Panc1 (cell line): ENCODE measurements around the gene MTHFD1L. TPM values are rescaled to one million over a fixed set of nuclear protein-coding genes. Genes with fewer than 3 reads are reported as not detected.
A peak's percentile ranks its signal among the peaks of the same experiment; 100 is the strongest.

ENCODE experiments used
- ATAC-seq: fragments of 200-7000 bp; cut with Tn5 transposase; 2 replicates; pipeline ENCODE4 v1.9.1; 2020; ENCODE audit warnings: mild to moderate bottlenecking, moderate library complexity
- BruUV-seq: library from RNA; stranded (reverse); fragments of 400-500 nt; replicated peaks from 2 replicates; lab custom pipeline; 2021; lab: Mats Ljungman, UMichigan
- CTCF ChIA-PET: fragments of 300-600 bp; sonication (Branson Sonifier 250); formaldehyde crosslinking; loops from one replicate; lab custom pipeline; 2022; ENCODE audit warnings: antibody characterized with exemption; lab: Charles Lee
- POLR2A ChIA-PET: fragments of 300-600 bp; sonication (Branson Sonifier 250); formaldehyde crosslinking; loops from one replicate; lab custom pipeline; 2022; ENCODE audit warnings: antibody characterized with exemption; lab: Charles Lee
- DNase-seq: peaks from one replicate; pipeline ENCODE4 v3.0.0-alpha.2; 2010; ENCODE audit warnings: low read depth, low spot score
- H3K27ac ChIP-seq: 2 replicates; pipeline ENCODE4 v1.5.1; 2011; ENCODE audit warnings: mild to moderate bottlenecking, low read length, inconsistent platforms
- H3K27me3 ChIP-seq: fragments of 200-500 bp; sonication (Bioruptor generic); 2 replicates; pipeline ENCODE4 v1.6.0; 2014; ENCODE audit warnings: low read length, inconsistent platforms; ENCODE audit not compliant: control insufficient read depth, insufficient read depth
- H3K36me3 ChIP-seq: fragments of 200-500 bp; sonication (Bioruptor generic); 2 replicates; pipeline ENCODE4 v1.5.1; 2014; ENCODE audit warnings: inconsistent platforms, mild to moderate bottlenecking, low read length, moderate library complexity; ENCODE audit not compliant: control insufficient read depth, insufficient read depth
- H3K4me1 ChIP-seq: 2 replicates; pipeline ENCODE4 v1.5.1; 2011; ENCODE audit warnings: inconsistent platforms, mild to moderate bottlenecking, low read length, moderate library complexity; ENCODE audit not compliant: control insufficient read depth, insufficient read depth
- H3K4me3 ChIP-seq, 2 experiments: 2 replicates each; pipeline ENCODE4 v1.5.1; 2011 to 2012; ENCODE audit warnings: low read depth in 2 of 2, low read length in 2 of 2, mild to moderate bottlenecking in 2 of 2, inconsistent platforms in 1 of 2, moderate library complexity in 1 of 2
- H3K9me3 ChIP-seq: fragments of 200-500 bp; sonication (Bioruptor generic); 2 replicates; pipeline ENCODE4 v1.5.1; 2014; ENCODE audit warnings: low read depth, mild to moderate bottlenecking, inconsistent platforms, low read length, moderate library complexity; ENCODE audit not compliant: control insufficient read depth, insufficient read depth
- CTCF ChIP-seq: fragments of 450-650 bp; IDR thresholded peaks from 2 replicates; pipeline ENCODE4 v1.5.1; 2017; ENCODE audit warnings: mild to moderate bottlenecking
- POLR2AphosphoS5 ChIP-seq: IDR thresholded peaks from 2 replicates; pipeline ENCODE4 v1.6.1; 2012; ENCODE audit warnings: mild to moderate bottlenecking, low read depth, low read length, moderate library complexity
- REST ChIP-seq, 2 experiments: IDR thresholded peaks; 2 replicates each; pipeline ENCODE4 v1.6.1; 2011 to 2012; ENCODE audit warnings: low read depth in 2 of 2, control low read depth in 1 of 2, low read length in 1 of 2, mild to moderate bottlenecking in 1 of 2, moderate library complexity in 1 of 2; ENCODE audit not compliant: insufficient read depth in 1 of 2
- SIN3A ChIP-seq: IDR thresholded peaks from 2 replicates; pipeline ENCODE4 v1.6.1; 2012; ENCODE audit warnings: low read depth, mild to moderate bottlenecking, low read length, moderate library complexity, borderline replicate concordance; ENCODE audit not compliant: insufficient read depth
- TCF7L2 ChIP-seq: IDR thresholded peaks from 2 replicates; pipeline ENCODE4 v1.6.1; 2011; ENCODE audit warnings: mild to moderate bottlenecking, low read depth, low read length, inconsistent platforms
- in situ Hi-C: cut with HindIII; loops from 2 replicates; pipeline ENCODE4 v1.10.0; 2016; ENCODE audit warnings: low sequenced_read_pairs, low pct_unique_long_range_greater_than_20kb
- intact Hi-C: fragments of 100-400 bp; cut with micrococcal nuclease; formaldehyde crosslinking; loops from one replicate; pipeline ENCODE4 v1.10.0; 2022; ENCODE audit not compliant: unreplicated experiment
- total RNA-seq: library from RNA; stranded (reverse); gene quantifications from one replicate; pipeline ENCODE4 v1.2.1, GENCODE V29; 2021; ENCODE audit not compliant: unreplicated experiment

Gene MTHFD1L
- total RNA-seq, 1 experiment from 2014 or later = 76.2 TPM

DNA sequence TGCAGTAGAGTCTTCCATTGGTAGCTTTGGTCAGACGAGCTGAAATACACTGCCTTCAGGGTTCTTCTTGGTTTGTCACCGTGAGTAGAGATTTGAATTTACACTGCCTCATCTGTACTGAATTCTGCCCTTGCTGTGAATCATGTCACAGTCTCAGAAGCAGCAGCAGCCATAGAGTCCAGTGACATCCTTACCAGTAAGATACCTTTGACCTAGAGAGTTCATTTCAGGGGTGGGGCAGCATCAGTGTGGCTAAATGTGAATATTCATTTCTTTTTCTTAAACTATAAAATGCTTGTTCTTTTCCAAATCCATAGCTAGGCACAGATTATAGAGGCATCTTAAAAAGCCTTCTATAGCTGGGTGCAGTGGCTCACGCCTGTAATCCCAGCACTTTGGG lies 223.5 kb downstream of the MTHFD1L start:
- in situ Hi-C loops = no loop called here
- TF ChIP-seq REST (IDR thresholded peaks at IDR 0.05; ENCODE audit: insufficient read depth in 1 of 2, low read depth in 2 of 2, low read length in 1 of 2) = no peak
- no peak for TF ChIP-seq TCF7L2
- no peak for TF ChIP-seq SIN3A
- no peak for TF ChIP-seq POLR2AphosphoS5
- TF ChIP-seq CTCF = no peak
- no TSS peak for BruUV-seq
- no peaks in the 10 kb centered on the region for H3K9me3 ChIP-seq
- ATAC-seq (no peak), DNase-seq (no peak)
- intact Hi-C loops = no loop called here
- CTCF ChIA-PET = no interaction called here
- POLR2A ChIA-PET = no interaction called here
- H3K27me3 ChIP-seq = no peaks in the 10 kb centered on the region
- H3K27ac ChIP-seq = peak overlapping the region; percentile 5; the same call in 1 of the 2 replicates
- peaks cover 13% of the 10 kb centered on the region; the same call in 1 of the 2 replicates for H3K4me1 ChIP-seq
- 0 out of 2 replicates have a peak, but pooled peaks cover 3% of the 10 kb centered on the region for H3K36me3 ChIP-seq
- no peak overlapping the region for H3K4me3 ChIP-seq

- BruUV-seq = no TSS peak
- peaks cover 13% of the 10 kb centered on the region; the same call in 1 of the 2 replicates for H3K4me1 ChIP-seq
- POLR2A ChIA-PET = no interaction called here
Measured at GRCh38 chr6:151089978-151090377, 224.5 kb downstream of the MTHFD1L start.

More at GRCh38 chr6:151089978-151090377, 224.5 kb downstream of the MTHFD1L start:
- in situ Hi-C loops (no loop called here), intact Hi-C loops (no loop called here)
- DNase-seq (no peak), ATAC-seq (no peak)
- Histone ChIP-seq H3K36me3 (0 out of 2 replicates have a peak, but pooled peaks cover 3% of the 10 kb centered on the region), H3K27me3 (no peaks in the 10 kb centered on the region), H3K27ac (no peak overlapping the region), H3K4me3 (no peak overlapping the region), H3K9me3 (no peaks in the 10 kb centered on the region)
- no peak for TF ChIP-seq TCF7L2
- no peak for TF ChIP-seq REST (IDR thresholded peaks at IDR 0.05; ENCODE audit: insufficient read depth in 1 of 2, low read depth in 2 of 2, low read length in 1 of 2)
- TF ChIP-seq CTCF = no peak
- TF ChIP-seq SIN3A = no peak
- TF ChIP-seq POLR2AphosphoS5 = no peak
- CTCF ChIA-PET = no interaction called here
